ENCODE results near the gene KCNJ6.

Gene KCNJ6

GRCh38 chr21:37817242-37817641 is 99.0 kb downstream of the KCNJ6 start:
- DNase-seq (ENCODE audit: low read depth in 2 of 2): no peak

DNA sequence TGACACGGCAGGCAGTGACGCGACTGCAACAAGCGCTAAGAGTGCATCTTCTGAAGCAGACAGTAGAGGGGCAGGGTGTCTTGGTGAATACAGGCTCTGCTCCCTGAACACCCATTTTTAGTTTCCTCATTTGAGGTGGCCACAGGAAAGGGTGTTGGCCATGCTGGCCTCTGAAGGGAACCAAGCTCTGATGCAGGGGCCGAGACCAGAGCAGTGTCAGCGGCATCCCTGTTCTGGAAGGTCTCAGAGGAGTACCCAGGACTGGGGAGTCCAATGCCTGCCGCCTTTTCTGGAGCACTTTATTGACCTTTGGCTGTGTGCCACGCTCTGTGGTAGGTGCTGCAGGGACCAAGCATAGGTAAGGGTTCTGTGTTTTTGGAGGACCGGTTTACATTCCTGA is 100.4 kb downstream of the KCNJ6 start:
- no peak for DNase-seq (ENCODE audit: low read depth in 2 of 2)

- DNase-seq (ENCODE audit: low read depth in 2 of 2): no peak
Observed at GRCh38 chr21:37811711-37812110, 104.5 kb downstream of the KCNJ6 start.

- no peak for DNase-seq (ENCODE audit: low read depth in 2 of 2)
Observed at GRCh38 chr21:37808261-37808660, 108.0 kb downstream of the KCNJ6 start.

GRCh38 chr21:37805266-37805665 is 111.0 kb downstream of the KCNJ6 start:
- no peak for DNase-seq (ENCODE audit: low read depth in 2 of 2)

GRCh38 chr21:37804001-37804400 is 112.3 kb downstream of the KCNJ6 start:
- DNase-seq (ENCODE audit: low read depth in 2 of 2): no peak

DNA sequence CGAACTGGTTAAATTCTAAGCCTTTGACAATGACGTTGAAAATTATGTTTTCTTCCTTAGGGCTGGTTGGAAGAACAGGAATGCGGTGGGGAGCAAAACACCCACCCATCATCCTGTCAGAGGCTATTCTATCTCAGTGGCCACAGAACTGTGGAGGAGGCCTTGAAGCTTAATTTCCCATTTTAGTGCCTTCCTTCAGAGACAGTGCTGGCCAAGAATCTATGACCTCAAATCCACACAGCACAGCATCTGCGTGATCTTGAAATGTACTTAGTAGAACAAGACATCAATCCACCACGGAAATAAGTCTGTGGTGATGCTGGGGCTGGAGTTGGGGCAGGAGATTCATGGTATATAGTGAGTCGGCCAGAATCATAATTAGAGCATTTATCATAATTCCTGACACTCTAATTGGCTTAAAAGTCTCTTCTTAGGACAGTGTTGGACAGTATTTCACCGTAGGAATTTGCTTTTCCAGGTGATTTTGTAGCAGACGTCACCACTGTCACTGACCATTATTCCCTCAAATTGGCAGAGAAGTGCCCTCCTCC is 113.1 kb downstream of the KCNJ6 start:
- DNase-seq (ENCODE audit: low read depth in 2 of 2): no peak

DNA sequence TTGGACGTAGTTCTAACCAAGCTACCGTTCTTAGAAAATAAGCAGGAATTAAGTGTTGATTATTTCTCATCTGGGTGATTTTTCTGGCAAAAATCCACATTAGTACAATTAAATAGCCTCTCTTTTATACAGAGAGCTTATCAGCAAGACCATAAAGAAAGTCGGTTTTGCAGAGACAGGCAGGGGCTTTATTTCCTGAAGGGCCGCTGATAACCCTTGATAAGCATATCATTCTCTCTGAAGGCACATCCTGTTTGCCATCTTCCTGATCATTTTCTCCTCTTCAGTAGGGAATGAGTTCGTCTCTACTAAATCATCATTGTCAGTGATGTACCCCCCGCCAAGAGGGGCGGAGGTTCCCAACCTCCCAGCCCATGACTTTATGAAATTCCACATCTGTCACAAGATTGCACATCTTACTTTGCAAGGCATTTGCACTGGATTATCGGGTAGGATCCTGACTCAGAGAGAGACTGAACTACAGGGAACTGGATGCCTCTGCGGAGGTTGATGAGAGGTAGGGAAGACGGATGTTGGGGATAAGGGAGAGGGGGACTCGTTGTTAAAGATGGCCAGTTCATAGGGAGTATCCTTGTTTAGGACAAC is 115.7 kb downstream of the KCNJ6 start:
- DNase-seq (ENCODE audit: low read depth in 2 of 2): no peak

GRCh38 chr21:37800057-37800455 is 116.2 kb downstream of the KCNJ6 start:
- no peak for DNase-seq (ENCODE audit: low read depth in 2 of 2)

DNA sequence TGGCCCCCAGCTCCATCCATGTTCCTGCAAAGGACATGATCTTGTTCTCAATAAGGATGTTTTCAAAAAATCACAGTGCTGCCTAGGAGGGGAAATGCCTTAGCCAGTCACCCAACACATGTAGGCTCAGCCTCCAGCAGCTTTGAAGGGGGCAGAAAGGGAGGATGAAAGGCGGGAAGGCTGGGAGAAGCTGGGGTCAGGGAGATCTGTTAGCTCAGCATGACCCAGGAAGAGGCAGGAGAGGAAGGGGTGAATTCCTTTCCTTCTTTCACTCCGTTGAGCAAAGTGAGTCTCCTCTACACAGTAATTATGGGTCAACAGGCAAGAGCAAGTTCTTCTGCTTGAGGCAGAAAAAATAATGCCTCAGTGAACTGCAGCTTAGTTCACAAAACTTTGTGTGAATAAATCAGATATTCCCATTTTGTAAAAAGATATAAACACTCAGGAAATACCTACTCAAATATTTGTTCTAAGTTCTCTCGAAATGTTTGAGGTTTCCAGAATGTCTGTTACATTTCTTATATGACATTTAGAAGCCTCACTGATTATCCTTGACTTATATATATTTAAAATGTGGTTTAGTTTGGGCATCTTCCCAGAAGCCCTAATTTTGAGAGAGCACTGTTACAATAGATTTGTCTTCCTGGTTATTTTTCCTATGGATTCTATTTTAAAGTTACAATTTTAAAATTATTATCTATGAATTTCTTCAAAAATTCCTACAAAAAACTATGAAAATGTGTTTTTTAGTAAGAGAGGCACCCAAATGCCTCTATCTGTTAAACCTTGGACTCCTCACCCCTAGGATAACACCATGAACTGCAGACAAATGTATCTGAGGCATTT is 116.8 kb downstream of the KCNJ6 start:
- no peak for DNase-seq (ENCODE audit: low read depth in 2 of 2)

DNA sequence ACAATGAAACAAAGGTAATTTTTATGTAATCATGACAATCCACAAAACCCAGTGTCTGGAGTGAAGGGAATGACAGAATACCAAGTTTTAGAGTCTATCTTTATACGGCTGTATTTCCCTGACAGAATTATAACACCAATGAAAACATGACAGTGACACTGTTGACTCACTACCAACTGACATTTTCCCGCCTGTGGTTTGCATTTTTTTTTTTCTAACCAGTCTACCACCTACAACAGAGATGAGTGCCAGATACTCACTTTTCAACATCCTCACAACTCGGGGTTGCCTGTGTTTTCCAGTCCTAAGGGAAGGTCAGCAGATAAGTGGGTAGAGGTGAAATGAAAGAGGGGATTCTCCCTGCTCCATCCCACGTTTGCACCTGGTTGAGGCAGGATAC is 118.9 kb downstream of the KCNJ6 start:
- DNase-seq (ENCODE audit: low read depth in 2 of 2): no peak

- no peak for DNase-seq (ENCODE audit: low read depth in 2 of 2)
Observed at GRCh38 chr21:37796011-37796410, 120.2 kb downstream of the KCNJ6 start.

DNA sequence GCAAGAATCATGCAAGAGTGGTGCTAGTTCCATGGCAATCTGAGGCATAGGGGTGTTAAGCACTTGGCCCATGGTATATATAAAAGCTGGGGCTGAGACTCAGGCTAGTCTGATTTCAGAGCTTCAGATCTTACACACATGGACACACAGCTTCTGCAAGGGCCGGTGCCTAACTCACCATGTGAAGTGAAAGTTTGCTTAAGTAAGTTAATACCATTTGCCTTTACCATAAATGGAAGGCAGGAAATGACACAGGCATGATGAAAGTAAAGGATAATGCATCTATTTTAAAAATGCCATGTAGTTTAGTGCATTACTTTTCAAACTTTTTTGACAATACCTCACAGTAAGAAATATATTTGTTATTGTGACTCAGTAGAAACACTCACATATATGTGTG is 122.6 kb downstream of the KCNJ6 start:
- no peak for DNase-seq (ENCODE audit: low read depth in 2 of 2)

DNA sequence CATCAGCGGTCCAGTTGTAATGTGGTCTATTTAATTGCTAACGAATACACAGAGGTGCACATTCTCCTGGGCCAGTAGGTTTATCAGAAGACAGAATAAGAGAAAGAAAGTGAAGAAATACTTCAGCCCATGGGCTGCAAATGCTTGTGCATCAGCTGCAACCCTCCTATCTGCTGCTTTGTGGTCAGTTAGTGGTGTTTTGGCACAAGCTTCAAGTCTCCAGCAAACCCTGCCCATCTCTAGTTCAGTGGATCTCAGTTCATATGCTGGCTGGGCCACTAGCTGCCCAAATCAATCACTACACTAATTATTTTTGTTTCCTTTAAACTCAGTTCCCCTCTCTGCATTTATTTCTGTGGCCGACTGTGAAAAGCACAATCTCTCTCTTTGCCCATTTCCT is 124.2 kb downstream of the KCNJ6 start:
- DNase-seq (ENCODE audit: low read depth in 2 of 2): no peak

GRCh38 chr21:37790905-37791304 is 125.4 kb downstream of the KCNJ6 start:
- no peak for DNase-seq (ENCODE audit: low read depth in 2 of 2)

- no peak for DNase-seq (ENCODE audit: low read depth in 2 of 2)
Observed at GRCh38 chr21:37788503-37788902, 127.8 kb downstream of the KCNJ6 start.

- no peak for DNase-seq (ENCODE audit: low read depth in 2 of 2)
Observed at GRCh38 chr21:37787456-37787855, 128.8 kb downstream of the KCNJ6 start.

DNA sequence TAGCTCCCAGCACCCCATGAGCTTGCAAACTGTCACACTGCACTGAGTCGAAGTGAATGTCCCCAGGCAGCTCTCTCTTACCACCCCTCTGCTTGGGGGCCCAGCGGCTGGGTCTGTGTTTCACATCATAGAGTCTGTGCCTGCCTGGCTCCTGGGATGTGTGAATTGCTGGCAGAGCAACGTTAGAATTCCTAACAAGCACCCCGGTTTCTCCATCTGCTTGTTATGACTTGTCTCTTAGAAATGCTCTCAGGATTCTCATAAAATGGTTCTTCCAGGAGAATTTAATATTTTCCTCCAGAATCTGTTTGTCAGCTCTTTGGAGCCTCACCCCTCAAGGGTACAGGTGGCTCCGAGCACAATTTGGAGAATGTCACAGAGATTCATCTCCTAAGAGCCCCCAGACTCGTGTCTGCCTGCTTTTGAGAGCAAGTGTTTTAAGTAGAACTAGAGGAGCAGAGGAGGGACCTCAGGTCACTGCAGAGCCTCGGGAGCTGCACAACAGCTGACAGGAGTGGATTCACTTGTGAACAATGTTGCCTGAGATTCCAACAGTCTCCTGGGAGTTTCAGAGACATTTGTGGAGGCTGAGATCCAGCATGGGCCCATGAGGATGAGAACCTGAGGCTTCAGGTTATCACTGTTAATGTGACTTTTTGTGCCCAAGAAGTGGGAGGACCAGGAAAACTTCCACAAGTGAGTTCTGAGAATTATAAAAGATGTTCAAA is 131.5 kb downstream of the KCNJ6 start:
- no peak for DNase-seq (ENCODE audit: low read depth in 2 of 2)

GRCh38 chr21:37783016-37783415 is 133.2 kb downstream of the KCNJ6 start:
- no peak for DNase-seq (ENCODE audit: low read depth in 2 of 2)

DNA sequence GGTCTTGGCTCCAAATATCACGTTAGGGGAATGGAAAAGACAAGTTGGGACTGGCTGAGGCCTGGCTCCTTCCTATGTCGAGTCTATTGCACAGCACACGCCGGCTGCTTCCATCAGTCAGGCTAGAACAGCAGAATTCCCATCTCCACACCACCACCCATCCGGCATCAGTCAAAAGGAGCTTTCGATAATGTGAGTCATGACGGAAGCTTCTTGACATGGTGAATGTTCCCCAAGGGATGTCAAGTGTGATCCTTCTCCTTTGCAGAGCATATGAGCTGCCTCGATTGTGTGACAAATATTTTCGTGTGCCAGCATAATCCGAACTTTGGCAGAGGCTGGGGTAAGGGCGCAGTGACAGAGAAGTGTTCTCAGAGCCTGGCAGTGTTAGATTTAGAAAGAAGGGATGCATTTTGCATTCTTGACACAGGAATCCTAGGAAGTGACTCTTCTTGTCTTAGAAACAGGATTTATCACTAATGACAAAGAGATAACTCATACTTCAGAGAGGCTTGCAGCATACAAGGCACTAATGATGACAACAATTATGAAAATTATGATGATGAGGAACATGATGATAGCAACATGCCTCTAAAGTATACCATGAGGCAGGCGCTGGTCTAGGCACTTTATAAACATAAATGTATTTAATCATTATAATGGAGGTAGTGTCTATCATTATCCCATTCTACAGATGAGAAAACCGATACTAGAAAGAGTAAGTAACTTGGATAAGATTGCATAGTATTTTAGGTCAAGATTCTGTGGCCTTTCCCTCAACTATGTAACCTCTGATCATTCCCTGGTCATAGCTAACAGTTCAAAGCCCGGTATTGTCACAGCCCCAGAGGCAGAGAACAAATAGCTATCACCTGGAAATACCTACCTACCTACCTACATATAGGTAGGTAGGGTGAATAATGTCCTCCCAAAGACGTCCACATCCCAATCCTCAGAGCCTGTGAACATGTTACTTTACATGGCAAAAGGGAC is 135.0 kb downstream of the KCNJ6 start:
- DNase-seq (ENCODE audit: low read depth in 2 of 2): no peak

DNA sequence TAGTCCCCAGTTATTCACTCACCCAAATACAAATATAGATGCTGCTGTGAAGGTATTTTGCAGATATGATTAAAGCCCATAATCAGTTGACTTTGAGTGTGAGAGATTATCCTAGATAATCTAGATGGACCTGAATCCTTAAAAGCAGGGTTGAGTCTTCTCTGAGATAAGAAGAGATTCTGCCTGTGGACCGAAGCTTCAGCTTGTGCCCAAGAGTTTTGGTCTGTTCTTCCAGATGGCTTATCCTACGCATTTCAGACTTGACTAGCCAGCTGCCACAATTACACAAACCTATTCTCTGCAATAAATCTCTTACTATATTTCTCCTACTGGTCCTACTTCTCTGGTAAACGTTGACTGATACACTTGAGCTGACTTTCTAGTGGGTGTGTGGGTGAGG is 145.1 kb downstream of the KCNJ6 start:
- no peak for DNase-seq (ENCODE audit: low read depth in 2 of 2)

All from stimulated activated CD8-positive, alpha-beta memory T cell treated with anti-CD3 and anti-CD28 coated beads, Interleukin-2, amount 100 ng/mL, for 48 hours (primary cell).